HG02759 (cell line): ENCODE measurements around the gene ITGAE.
"Not testable (repeated sequence)": the region's sequence is repeated elsewhere in the genome, so short reads cannot be mapped to it uniquely, and the experiment has no call there.

ENCODE experiments used
- ATAC-seq: cut with Tn5 transposase; IDR thresholded peaks from one replicate; pipeline ENCODE4 v1.9.1; 2021; ENCODE audit warnings: mild to moderate bottlenecking, moderate library complexity; ENCODE audit not compliant: unreplicated experiment

The ITGAE gene

GRCh38 chr17:3730881-3731429 is 70.0 kb downstream of the ITGAE start:
- ATAC-seq = no peak

- no peak for ATAC-seq
Measured at GRCh38 chr17:3729881-3730280, 71.1 kb downstream of the ITGAE start.

GRCh38 chr17:3728099-3728498 is 72.9 kb downstream of the ITGAE start:
- ATAC-seq = not testable (repeated sequence)

- no peak for ATAC-seq
Measured at GRCh38 chr17:3727041-3727440, 73.9 kb downstream of the ITGAE start.

GRCh38 chr17:3724378-3725077 is 76.5 kb downstream of the ITGAE start:
- no peak for ATAC-seq

GRCh38 chr17:3723556-3724377 is 77.2 kb downstream of the ITGAE start, which contains the start of gene HASPIN:
TSS of gene HASPIN (plus strand) at chr17:3723903. CDS start at chr17:3723936, 33 bp downstream.
- ATAC-seq = peak; percentile 91

- no peak for ATAC-seq
Measured at GRCh38 chr17:3723188-3723555, 77.8 kb downstream of the ITGAE start.

GRCh38 chr17:3722716-3723115 is 78.3 kb downstream of the ITGAE start:
- ATAC-seq = no peak

GRCh38 chr17:3719265-3719664 is 81.7 kb downstream of the ITGAE start:
- no peak for ATAC-seq

GRCh38 chr17:3718201-3718600 is 82.8 kb downstream of the ITGAE start:
- no peak for ATAC-seq

- ATAC-seq = no peak
Measured at GRCh38 chr17:3715296-3715695, 85.7 kb downstream of the ITGAE start.

- ATAC-seq = no peak
Measured at GRCh38 chr17:3712811-3713463, 88.1 kb downstream of the ITGAE start.

GRCh38 chr17:3710951-3711383 is 90.0 kb downstream of the ITGAE start:
- ATAC-seq = peak; percentile 94

- ATAC-seq = no peak
Measured at GRCh38 chr17:3708366-3708765, 92.6 kb downstream of the ITGAE start.

GRCh38 chr17:3705718-3705984 is 95.3 kb downstream of the ITGAE start:
- ATAC-seq = not testable (repeated sequence)

- no peak for ATAC-seq
Measured at GRCh38 chr17:3704931-3705717, 95.9 kb downstream of the ITGAE start.

- ATAC-seq = not testable (repeated sequence)
Measured at GRCh38 chr17:3702041-3702539, 98.9 kb downstream of the ITGAE start.

GRCh38 chr17:3699951-3700350 is 101.0 kb downstream of the ITGAE start:
- ATAC-seq = no peak

- ATAC-seq = no peak
Measured at GRCh38 chr17:3698139-3698538, 102.8 kb downstream of the ITGAE start.

- no peak for ATAC-seq
Measured at GRCh38 chr17:3697103-3697476, 103.9 kb downstream of the ITGAE start.
